CD4-positive, alpha-beta T cell treated with Interleukin-6 for 4 hours (primary cell): ENCODE results near the gene GALNT9.
"Not testable (repeated sequence)": the region's sequence is repeated elsewhere in the genome, so short reads cannot be mapped to it uniquely, and the experiment has no call there.

Experiments
- DNase-seq: peaks from one replicate; pipeline ENCODE4 v3.0.0-alpha.2; 2020; ENCODE audit warnings: mixed read lengths

GALNT9 gene

GRCh38 chr12:132311201-132311915 lies 18.0 kb downstream of the GALNT9 start:
- DNase-seq: no peak

GRCh38 chr12:132310181-132311040 lies 19.0 kb downstream of the GALNT9 start:
- DNase-seq: no peak

- DNase-seq: no peak
Measured at GRCh38 chr12:132309596-132310086, 19.7 kb downstream of the GALNT9 start.

- DNase-seq: no peak
Measured at GRCh38 chr12:132308853-132309595, 20.4 kb downstream of the GALNT9 start.

GRCh38 chr12:132307976-132308852 lies 21.2 kb downstream of the GALNT9 start:
- no peak for DNase-seq

- no peak for DNase-seq
Measured at GRCh38 chr12:132306885-132307191, 22.6 kb downstream of the GALNT9 start.

GRCh38 chr12:132305991-132306884 lies 23.2 kb downstream of the GALNT9 start:
- no peak for DNase-seq

GRCh38 chr12:132305560-132305966 lies 23.8 kb downstream of the GALNT9 start:
- DNase-seq: no peak

- DNase-seq: not testable (repeated sequence)
Measured at GRCh38 chr12:132304866-132305265, 24.5 kb downstream of the GALNT9 start.

GRCh38 chr12:132303853-132304373 lies 25.5 kb downstream of the GALNT9 start:
- DNase-seq: not testable (repeated sequence)

- DNase-seq: no peak
Measured at GRCh38 chr12:132302466-132303358, 26.7 kb downstream of the GALNT9 start.

- DNase-seq: no peak
Measured at GRCh38 chr12:132300789-132301722, 28.3 kb downstream of the GALNT9 start.

- no peak for DNase-seq
Measured at GRCh38 chr12:132296063-132296462, 33.3 kb downstream of the GALNT9 start.

- not testable (repeated sequence) for DNase-seq
Measured at GRCh38 chr12:132295561-132295960, 33.8 kb downstream of the GALNT9 start.

- DNase-seq: no peak
Measured at GRCh38 chr12:132295101-132295526, 34.3 kb downstream of the GALNT9 start.

GRCh38 chr12:132294121-132295034 lies 35.0 kb downstream of the GALNT9 start:
- DNase-seq: no peak
